IMR-90 (cell line): ENCODE data around the gene CDADC1. TPM values are rescaled to one million over a fixed set of nuclear protein-coding genes. Genes with fewer than 3 reads are reported as not detected.
A peak's percentile ranks its signal among the peaks of the same experiment; 100 is the strongest.

Experiments
- ATAC-seq: fragments of 200-7000 bp; cut with Tn5 transposase; 2 replicates; pipeline ENCODE4 v1.9.1; 2020; ENCODE audit warnings: low read depth, mild to moderate bottlenecking, moderate library complexity
- BruUV-seq: library from RNA; stranded (reverse); fragments of 400-500 nt; replicated peaks from 2 replicates; lab custom pipeline; 2021; lab: Mats Ljungman, UMichigan
- CTCF ChIA-PET: fragments of 300-600 bp; formaldehyde crosslinking; extraction: SDS; loops from one replicate; lab custom pipeline; 2021; ENCODE audit warnings: antibody characterized with exemption; lab: Yijun Ruan, JAX
- POLR2A ChIA-PET: fragments of 300-600 bp; sonication (Branson Sonifier 250); formaldehyde crosslinking; loops from one replicate; lab custom pipeline; 2022; ENCODE audit warnings: antibody characterized with exemption; ENCODE audit not compliant: unreplicated experiment; lab: Charles Lee
- DNase-seq: peaks from one replicate; pipeline ENCODE4 v3.0.0; 2013
- H2AFZ ChIP-seq: replicated peaks from 2 replicates; pipeline ENCODE3; 2013; ENCODE audit warnings: low read length, mild to moderate bottlenecking; ENCODE audit not compliant: poor library complexity
- H2AK5ac ChIP-seq: 2 replicates; pipeline ENCODE4 v1.6.1; 2013; ENCODE audit warnings: low read depth, low read length, inconsistent platforms
- H2AK9ac ChIP-seq: replicated peaks from 2 replicates; pipeline ENCODE3; 2013; ENCODE audit warnings: mild to moderate bottlenecking, low read depth, low read length, moderate library complexity; ENCODE audit not compliant: poor library complexity
- H2BK120ac ChIP-seq: 2 replicates; pipeline ENCODE4 v1.6.1; 2013; ENCODE audit warnings: low read depth, low read length, inconsistent platforms
- H2BK15ac ChIP-seq: 3 replicates; pipeline ENCODE4 v1.6.1; 2013; ENCODE audit warnings: low read depth, low read length, inconsistent platforms
- H2BK20ac ChIP-seq: 2 replicates; pipeline ENCODE4 v1.6.1; 2013; ENCODE audit warnings: low read depth, mild to moderate bottlenecking, inconsistent platforms, low read length, moderate library complexity
- H2BK5ac ChIP-seq: 2 replicates; pipeline ENCODE4 v1.6.1; 2013; ENCODE audit warnings: mild to moderate bottlenecking, low read depth, low read length, inconsistent platforms; ENCODE audit not compliant: poor library complexity, severe bottlenecking
- H3K14ac ChIP-seq: replicated peaks from 2 replicates; pipeline ENCODE4 v1.6.1; 2013; ENCODE audit warnings: low read depth, low read length, inconsistent platforms
- H3K18ac ChIP-seq: 2 replicates; pipeline ENCODE4 v1.6.1; 2013; ENCODE audit warnings: low read depth, low read length, control low read depth
- H3K23ac ChIP-seq: 2 replicates; pipeline ENCODE4 v1.6.1; 2013; ENCODE audit warnings: low read depth, low read length, inconsistent platforms
- H3K27ac ChIP-seq: 2 replicates; pipeline ENCODE4 v1.5.1; 2013; ENCODE audit warnings: mild to moderate bottlenecking, control low read depth, low read length; ENCODE audit not compliant: insufficient read depth
- H3K27me3 ChIP-seq: 2 replicates; pipeline ENCODE4 v1.6.1; 2013; ENCODE audit warnings: low read length; ENCODE audit not compliant: control insufficient read depth, insufficient read depth
- H3K36me3 ChIP-seq: 2 replicates; pipeline ENCODE4 v1.6.1; 2013; ENCODE audit warnings: low read length, mixed read lengths; ENCODE audit not compliant: control insufficient read depth, insufficient read depth
- H3K4ac ChIP-seq: 2 replicates; pipeline ENCODE4 v1.6.1; 2013; ENCODE audit warnings: low read depth, low read length, inconsistent platforms
- H3K4me1 ChIP-seq: 2 replicates; pipeline ENCODE4 v1.6.1; 2013; ENCODE audit warnings: low read length, mixed read lengths; ENCODE audit not compliant: control insufficient read depth, insufficient read depth
- H3K4me2 ChIP-seq: 2 replicates; pipeline ENCODE4 v1.6.1; 2013; ENCODE audit warnings: low read depth, mild to moderate bottlenecking, control low read depth, low read length, moderate library complexity
- H3K4me3 ChIP-seq: 2 replicates; pipeline ENCODE4 v1.5.1; 2013; ENCODE audit warnings: low read depth, mild to moderate bottlenecking, control low read depth, low read length, moderate library complexity; ENCODE audit not compliant: insufficient read depth
- H3K56ac ChIP-seq: 2 replicates; pipeline ENCODE4 v1.6.1; 2013; ENCODE audit warnings: low read length, inconsistent platforms; ENCODE audit not compliant: insufficient read depth; ENCODE audit errors: extremely low read depth
- H3K79me1 ChIP-seq, 2 experiments: 2 replicates each; pipeline ENCODE4 v1.6.1; 2013; ENCODE audit warnings: low read length in 2 of 2, inconsistent platforms in 1 of 2, low read depth in 1 of 2
- H3K9ac ChIP-seq: 2 replicates; pipeline ENCODE4 v1.6.1; 2013; ENCODE audit warnings: low read depth, low read length, control low read depth
- H3K9me1 ChIP-seq: 2 replicates; pipeline ENCODE4 v1.6.1; 2013; ENCODE audit warnings: low read length, inconsistent platforms; ENCODE audit not compliant: insufficient read depth
- H3K9me3 ChIP-seq: 2 replicates; pipeline ENCODE4 v1.6.1; 2013; ENCODE audit warnings: low read length; ENCODE audit not compliant: control insufficient read depth, insufficient read depth
- H4K20me1 ChIP-seq: 2 replicates; pipeline ENCODE4 v1.6.1; 2013; ENCODE audit warnings: low read length, inconsistent platforms; ENCODE audit not compliant: insufficient read depth
- H4K5ac ChIP-seq: 2 replicates; pipeline ENCODE4 v1.6.1; 2013; ENCODE audit warnings: mild to moderate bottlenecking, low read depth, low read length, control low read depth
- H4K8ac ChIP-seq, 2 experiments: 2 replicates each; pipeline ENCODE4 v1.6.1; 2013; ENCODE audit warnings: low read depth in 2 of 2, low read length in 2 of 2, control low read depth in 1 of 2, inconsistent platforms in 1 of 2
- H4K91ac ChIP-seq: 2 replicates; pipeline ENCODE4 v1.6.1; 2013; ENCODE audit warnings: low read depth, low read length, inconsistent platforms; ENCODE audit not compliant: insufficient read depth
- RAD21 ChIP-seq: IDR thresholded peaks from 2 replicates; pipeline ENCODE4 v1.6.1; 2012; ENCODE audit warnings: low read length, improper control_type of control experiment
- WGBS, 2 experiments: methylation state at CpG; one replicate each; pipeline versions ENCODE4 v1.1.5 to v1.1.7; 2013; ENCODE audit warnings: missing lambda C conversion rate in 2 of 2; ENCODE audit not compliant: insufficient read length in 1 of 2; ENCODE audit errors: extremely low coverage in 2 of 2; 5-methylcytosine and 5-hydroxymethylcytosine counted together
- dilution Hi-C: fragments of 300-500 bp; cut with HindIII; formaldehyde crosslinking; loops from one replicate; pipeline ENCODE4 v1.14.3; 2018; ENCODE audit warnings: low sequenced_read_pairs; ENCODE audit not compliant: unreplicated experiment
- in situ Hi-C: fragments of 300-500 bp; cut with MboI; formaldehyde crosslinking; loops from 3 replicates; pipeline ENCODE4 v1.14.3; 2019; ENCODE audit warnings: low sequenced_read_pairs, inconsistent platforms, mixed read lengths
- intact Hi-C: fragments of 100-400 bp; cut with micrococcal nuclease; formaldehyde crosslinking; loops from 2 replicates; pipeline ENCODE4 v1.10.0; 2022
- polyA plus RNA-seq, 3 experiments: library from polyadenylated mRNA; depleted of rRNA; stranded (reverse); fragments of >200 nt; gene quantifications; 2 replicates each; pipeline ENCODE4 v1.2.3, GENCODE V29; 2012; ENCODE audit warnings: low replicate concordance in 1 of 3
- total RNA-seq: library from RNA; depleted of rRNA; stranded (reverse); fragments of >200 nt; gene quantifications from 2 replicates; pipeline ENCODE4 v1.2.3, GENCODE V29; 2012

Gene CDADC1
- total and polyA plus RNA-seq, 2 of the 4 experiments (the other 2 are of a cell fraction): 0.54 to 2.6 TPM

DNA sequence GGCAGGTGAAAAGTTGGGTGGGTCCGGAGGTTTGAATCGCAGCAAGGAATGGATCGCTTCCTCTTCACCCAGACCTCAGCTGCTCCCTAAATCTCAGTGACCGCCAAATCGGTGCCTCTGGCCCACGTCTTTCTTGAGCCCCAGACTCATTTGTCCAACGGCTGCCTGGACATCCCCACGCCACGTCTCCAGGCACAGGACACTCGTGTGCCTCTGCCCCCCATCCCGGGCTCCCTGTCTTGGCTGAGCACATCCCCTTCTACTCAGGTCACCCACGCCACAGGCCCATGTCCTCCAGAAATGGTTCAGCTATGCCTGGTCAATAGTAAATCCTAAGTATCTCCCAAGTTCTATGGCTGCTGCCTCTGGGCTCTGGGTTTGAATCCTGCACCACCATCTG lies 56.6 kb downstream of the CDADC1 start:
- no peak overlapping the region for H3K23ac ChIP-seq
- no peak overlapping the region for H2AFZ ChIP-seq
- peaks cover 0 to 3% of the 10 kb centered on the region in 2 experiments; a peak in 1 of 4 replicates for H3K79me1 ChIP-seq
- BruUV-seq: no TSS peak
- no peak overlapping the region for H3K18ac ChIP-seq
- H2BK120ac ChIP-seq: 0 out of 2 replicates have a peak overlapping the region, but pooled peaks have one; percentile 41
- intact Hi-C loops: no loop called here
- no peak overlapping the region for H2BK15ac ChIP-seq
- ChIA-PET POLR2A (no interaction called here), CTCF (no interaction called here)
- H3K4me3 ChIP-seq: no peak overlapping the region
- H4K8ac ChIP-seq: no peak overlapping the region
- H3K4ac ChIP-seq: no peak overlapping the region
- H3K9ac ChIP-seq: no peak overlapping the region
- H3K56ac ChIP-seq: no peak overlapping the region
- dilution Hi-C loops: no loop called here
- H4K5ac ChIP-seq: no peak overlapping the region
- H2BK20ac ChIP-seq: no peak overlapping the region
- H2AK9ac ChIP-seq: no peak overlapping the region
- no peak for TF ChIP-seq RAD21
- H3K27ac ChIP-seq: no peak overlapping the region
- H2BK5ac ChIP-seq: no peak overlapping the region
- no peaks in the 10 kb centered on the region for H3K27me3 ChIP-seq
- WGBS, 2 experiments: 94% methylated on average over 8 of the region's 12 CpGs; no CpG with 5 or more reads in 1 of the 2 experiments
- H3K36me3 ChIP-seq: no peaks in the 10 kb centered on the region
- no peak overlapping the region for H3K4me2 ChIP-seq
- no peaks in the 10 kb centered on the region for H3K9me3 ChIP-seq
- H3K4me1 ChIP-seq: peaks cover 15% of the 10 kb centered on the region
- no peak for DNase-seq
- peak overlapping the region; percentile 40 for H2AK5ac ChIP-seq
- no peak overlapping the region; the same call in 1 of the 2 replicates for H4K91ac ChIP-seq
- in situ Hi-C loops: no loop called here
- no peak overlapping the region for H3K14ac ChIP-seq
- H3K9me1 ChIP-seq: peaks cover 18% of the 10 kb centered on the region
- H4K20me1 ChIP-seq: no peaks in the 10 kb centered on the region
- no peak for ATAC-seq
